HPDE6-E6E7 (cell line): ENCODE measurements around the gene NAXD.
"Not testable (repeated sequence)": the region's sequence is repeated elsewhere in the genome, so short reads cannot be mapped to it uniquely, and the experiment has no call there.

Experiments used
- DNase-seq: peaks from one replicate; pipeline ENCODE4 v3.0.0; 2011; ENCODE audit warnings: missing footprints; ENCODE audit errors: extremely low spot score

NAXD gene

GRCh38 chr13:110663491-110663890 is 48.1 kb downstream of the NAXD start:
- DNase-seq: no peak

- DNase-seq: no peak
These were observed 48.7 kb downstream of the NAXD start for GRCh38 chr13:110664041-110664440.

GRCh38 chr13:110664673-110665072 is 49.3 kb downstream of the NAXD start:
- no peak for DNase-seq

GRCh38 chr13:110665491-110666254 is 50.3 kb downstream of the NAXD start:
- no peak for DNase-seq

GRCh38 chr13:110666255-110666533 is 50.8 kb downstream of the NAXD start:
- no peak for DNase-seq

- no peak for DNase-seq
These were observed 53.7 kb downstream of the NAXD start for GRCh38 chr13:110669036-110669435.

GRCh38 chr13:110669814-110670213 is 54.5 kb downstream of the NAXD start:
- not testable (repeated sequence) for DNase-seq

- DNase-seq: no peak
These were observed 61.5 kb downstream of the NAXD start for GRCh38 chr13:110676595-110677587.

- no peak for DNase-seq
These were observed 62.6 kb downstream of the NAXD start for GRCh38 chr13:110677731-110678545.

- no peak for DNase-seq
These were observed 65.5 kb downstream of the NAXD start for GRCh38 chr13:110680852-110681251.

- DNase-seq: no peak
These were observed 66.7 kb downstream of the NAXD start for GRCh38 chr13:110681868-110682550.

- no peak for DNase-seq
These were observed 67.4 kb downstream of the NAXD start for GRCh38 chr13:110682746-110683145.

GRCh38 chr13:110683203-110683883 is 68.0 kb downstream of the NAXD start:
- DNase-seq: no peak

- DNase-seq: no peak
These were observed 68.6 kb downstream of the NAXD start for GRCh38 chr13:110683921-110684320.

- DNase-seq: no peak
These were observed 69.2 kb downstream of the NAXD start for GRCh38 chr13:110684388-110685056.

- DNase-seq: no peak
These were observed 70.1 kb downstream of the NAXD start for GRCh38 chr13:110685305-110686020.

GRCh38 chr13:110687736-110688135 is 72.4 kb downstream of the NAXD start:
- no peak for DNase-seq

- DNase-seq: no peak
These were observed 73.7 kb downstream of the NAXD start for GRCh38 chr13:110689041-110689440.
